ENCODE data around the gene SYCN. TPM values are rescaled to one million over a fixed set of nuclear protein-coding genes. Genes with fewer than 3 reads are reported as not detected.

The SYCN gene
- total and polyA plus RNA-seq, 2 donors (not counting 3 experiments of a cell fraction or from before 2014, with no cell fraction given), result not detected

DNA sequence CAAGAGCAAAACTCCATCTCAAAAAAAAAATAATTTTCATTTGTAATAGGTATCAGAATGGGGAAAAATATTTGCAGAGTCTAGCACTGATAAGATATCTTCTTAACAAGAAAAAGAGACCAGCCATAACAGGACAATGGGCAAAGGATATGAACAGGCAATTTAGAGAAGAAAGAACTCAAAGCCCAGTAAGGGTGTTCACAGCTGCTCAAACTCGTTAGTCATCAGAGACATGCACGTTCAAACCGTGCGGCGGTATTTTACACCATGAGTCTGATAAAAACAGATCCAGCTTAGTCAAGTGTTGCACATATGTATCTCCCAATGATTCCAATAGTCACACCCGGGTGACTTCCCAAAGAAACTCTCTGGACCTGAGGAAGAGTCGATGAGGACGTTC lies 21.0 kb downstream of the SYCN start:
- ChIA-PET CTCF (interaction anchor here (0.7 to 1.0 kb wide), 2 partner anchors 55 to 61 kb away, joined by 3 to 7 read pairs; no protein-coding TSS in a partner anchor), POLR2A (no interaction called here)
- FAIRE-seq, result no peak
- no peak overlapping the region for H3K4me2 ChIP-seq (ENCODE audit: insufficient read depth, low read length)
- no peaks in the 10 kb centered on the region for H3K9me3 ChIP-seq (replicated peaks; ENCODE audit: control insufficient read depth, insufficient read depth, low read length)
- no TSS peak for BruUV-seq (replicated peaks)
- no peak for DNase-seq (ENCODE audit: low read depth, low spot score)
- no peak for TF ChIP-seq GATA2 (IDR thresholded peaks at IDR 0.05; ENCODE audit: insufficient read depth, insufficient read length, low read depth, low read length)
- no peak for TF ChIP-seq JUN (IDR thresholded peaks at IDR 0.05; ENCODE audit: borderline replicate concordance, insufficient read depth, insufficient read length, low read depth)
- no peak for TF ChIP-seq POLR2AphosphoS5 (IDR thresholded peaks at IDR 0.05; ENCODE audit: insufficient read depth, low read depth, low read length)
- TF ChIP-seq, protein P1, sequence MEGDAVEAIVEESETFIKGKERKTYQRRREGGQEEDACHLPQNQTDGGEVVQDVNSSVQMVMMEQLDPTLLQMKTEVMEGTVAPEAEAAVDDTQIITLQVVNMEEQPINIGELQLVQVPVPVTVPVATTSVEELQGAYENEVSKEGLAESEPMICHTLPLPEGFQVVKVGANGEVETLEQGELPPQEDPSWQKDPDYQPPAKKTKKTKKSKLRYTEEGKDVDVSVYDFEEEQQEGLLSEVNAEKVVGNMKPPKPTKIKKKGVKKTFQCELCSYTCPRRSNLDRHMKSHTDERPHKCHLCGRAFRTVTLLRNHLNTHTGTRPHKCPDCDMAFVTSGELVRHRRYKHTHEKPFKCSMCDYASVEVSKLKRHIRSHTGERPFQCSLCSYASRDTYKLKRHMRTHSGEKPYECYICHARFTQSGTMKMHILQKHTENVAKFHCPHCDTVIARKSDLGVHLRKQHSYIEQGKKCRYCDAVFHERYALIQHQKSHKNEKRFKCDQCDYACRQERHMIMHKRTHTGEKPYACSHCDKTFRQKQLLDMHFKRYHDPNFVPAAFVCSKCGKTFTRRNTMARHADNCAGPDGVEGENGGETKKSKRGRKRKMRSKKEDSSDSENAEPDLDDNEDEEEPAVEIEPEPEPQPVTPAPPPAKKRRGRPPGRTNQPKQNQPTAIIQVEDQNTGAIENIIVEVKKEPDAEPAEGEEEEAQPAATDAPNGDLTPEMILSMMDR (IDR thresholded peaks at IDR 0.05; ENCODE audit: extremely low read depth in 1 of 2, insufficient read depth in 1 of 2, low read depth in 1 of 2, low read length in 2 of 2), result no peak
- H3K4me1 ChIP-seq (ENCODE audit: control insufficient read depth, extremely low read depth, insufficient read depth, low read length), result peaks cover 5% of the 10 kb centered on the region
- dilution Hi-C loops (cut with MboI; ENCODE audit: extremely low pct_ligation_motif_present, low sequenced_read_pairs) (no loop called here), intact Hi-C loops (cut with micrococcal nuclease) (no loop called here)
- no peaks in the 10 kb centered on the region for H3K9me1 ChIP-seq (replicated peaks; ENCODE audit: control insufficient read depth, extremely low read depth, insufficient read depth, low read length)
- no peaks in the 10 kb centered on the region for H4K20me1 ChIP-seq (replicated peaks; ENCODE audit: control insufficient read depth, extremely low read depth, insufficient read depth, low read length)
- H3K4me3 ChIP-seq (replicated peaks in 1 of 3; ENCODE audit: insufficient read depth in 1 of 3, low read depth in 1 of 3, low read length in 3 of 3), result no peak overlapping the region
- H3K36me3 ChIP-seq (ENCODE audit: control insufficient read depth in 2 of 2, extremely low read depth in 1 of 2, insufficient read depth in 2 of 2, low read length in 2 of 2), result peaks cover 0 to 6% of the 10 kb centered on the region in 2 experiments
- H3K27ac ChIP-seq (ENCODE audit: insufficient read depth, low read depth, low read length), result no peak overlapping the region
- H2AFZ ChIP-seq (ENCODE audit: low read depth, low read length), result no peak overlapping the region
- no peak overlapping the region for H3K9ac ChIP-seq (replicated peaks; ENCODE audit: extremely low read depth, insufficient read depth, low read length)
- no peaks in the 10 kb centered on the region for H3K27me3 ChIP-seq (ENCODE audit: control insufficient read depth in 2 of 2, insufficient read depth in 2 of 2, low read length in 2 of 2)
- H3K79me2 ChIP-seq (ENCODE audit: control insufficient read depth, insufficient read depth, low read length), result no peaks in the 10 kb centered on the region

DNA sequence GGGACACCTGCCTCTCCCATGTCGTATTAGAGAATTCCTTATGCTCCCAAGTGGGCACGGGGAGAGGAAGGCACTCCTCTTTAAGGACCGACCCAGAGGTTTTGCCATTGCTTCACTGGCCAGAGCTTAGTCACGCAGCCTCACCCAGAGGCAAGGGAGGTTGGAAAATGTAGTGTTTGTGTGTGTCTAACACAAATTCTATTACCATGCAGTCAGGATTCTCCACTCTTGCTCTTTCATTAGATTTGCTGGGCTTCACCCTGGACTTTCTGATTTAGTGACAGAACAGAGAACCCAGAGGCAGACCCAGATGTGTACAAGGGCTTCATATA lies 21.9 kb downstream of the SYCN start:
- no peaks in the 10 kb centered on the region for H3K9me1 ChIP-seq (replicated peaks; ENCODE audit: control insufficient read depth, extremely low read depth, insufficient read depth, low read length)
- no peaks in the 10 kb centered on the region for H3K27me3 ChIP-seq (ENCODE audit: control insufficient read depth in 2 of 2, insufficient read depth in 2 of 2, low read length in 2 of 2)
- CTCF ChIA-PET, result interaction anchor here (1.0 kb wide), 1 partner anchor 60 kb away, joined by 5 read pairs; no protein-coding TSS in a partner anchor
- H4K20me1 ChIP-seq (replicated peaks; ENCODE audit: control insufficient read depth, extremely low read depth, insufficient read depth, low read length), result no peaks in the 10 kb centered on the region
- no peak overlapping the region for H3K4me3 ChIP-seq (replicated peaks in 1 of 3; ENCODE audit: insufficient read depth in 1 of 3, low read depth in 1 of 3, low read length in 3 of 3)
- dilution Hi-C loops (cut with MboI; ENCODE audit: extremely low pct_ligation_motif_present, low sequenced_read_pairs) (no loop called here), intact Hi-C loops (cut with micrococcal nuclease) (no loop called here)
- H3K9ac ChIP-seq (replicated peaks; ENCODE audit: extremely low read depth, insufficient read depth, low read length), result no peak overlapping the region
- no peaks in the 10 kb centered on the region for H3K79me2 ChIP-seq (ENCODE audit: control insufficient read depth, insufficient read depth, low read length)
- H3K4me2 ChIP-seq (ENCODE audit: insufficient read depth, low read length), result no peak overlapping the region
- FAIRE-seq (no peak), DNase-seq (ENCODE audit: low read depth, low spot score) (no peak)
- H2AFZ ChIP-seq (ENCODE audit: low read depth, low read length), result no peak overlapping the region
- TF ChIP-seq, protein P2, sequence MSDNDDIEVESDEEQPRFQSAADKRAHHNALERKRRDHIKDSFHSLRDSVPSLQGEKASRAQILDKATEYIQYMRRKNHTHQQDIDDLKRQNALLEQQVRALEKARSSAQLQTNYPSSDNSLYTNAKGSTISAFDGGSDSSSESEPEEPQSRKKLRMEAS (IDR thresholded peaks at IDR 0.05; ENCODE audit: insufficient read depth, insufficient read length), result no peak
- no peak for TF ChIP-seq POLR2A (IDR thresholded peaks at IDR 0.05; ENCODE audit: low read depth, low read length)
- peaks cover 5% of the 10 kb centered on the region for H3K4me1 ChIP-seq (ENCODE audit: control insufficient read depth, extremely low read depth, insufficient read depth, low read length)
- H3K36me3 ChIP-seq (ENCODE audit: control insufficient read depth in 2 of 2, extremely low read depth in 1 of 2, insufficient read depth in 2 of 2, low read length in 2 of 2), result peaks cover 3 to 12% of the 10 kb centered on the region in 2 experiments
- POLR2A ChIA-PET, result no interaction called here
- no TSS peak for BruUV-seq (replicated peaks)
- no peak overlapping the region for H3K27ac ChIP-seq (ENCODE audit: insufficient read depth, low read depth, low read length)
- H3K9me3 ChIP-seq (replicated peaks; ENCODE audit: control insufficient read depth, insufficient read depth, low read length), result no peaks in the 10 kb centered on the region
